ENCODE results near the gene MORN4. TPM values are rescaled to one million over a fixed set of nuclear protein-coding genes. Genes with fewer than 3 reads are reported as not detected.

Gene MORN4
- total and polyA plus RNA-seq, 8 donors, result 4.3 to 19.8 (median 6.8) TPM; not detected in 3

- Histone ChIP-seq H3K36me3 (peaks cover 8 to 40% (median 34%) of the 10 kb centered on the region in 4 donors), H3K4me1 (peaks cover 15 to 31% (median 20%) of the 10 kb centered on the region in 4 donors), H3K27ac (peak within 1 kb of the TSS; percentile 50 to 72 (median 69)), H3K27me3 (no peaks in the 10 kb centered on the region), H3K4me3 (no peak within 1 kb of the TSS), H3K9me3 (no peaks in the 10 kb centered on the region)
- TF ChIP-seq POLR2A (IDR thresholded peaks at IDR 0.05) (no peak), EP300 (IDR thresholded peaks at IDR 0.05) (no peak), CTCF (IDR thresholded peaks at IDR 0.05) (peak in 5 of 7 experiments; percentile 65 to 81 (median 72)), POLR2AphosphoS5 (IDR thresholded peaks at IDR 0.05) (peak in 1 of 3 donors; percentile 72)
- DNase-seq, result peak; percentile 74 to 91
- intact Hi-C loops (cut with DNase I; ENCODE audit: low total_unique reads), result no loop called here
- WGBS, 5 donors, result 66 to 83% (median 74%) methylated on average over 14 to 16 of the region's 16 CpGs
Measured at GRCh38 chr10:97572214-97572989, 60.9 kb downstream of the MORN4 start, which contains the start of gene ANKRD2. Gene ANKRD2 (plus strand): TSS chr10:97572779. CDS start chr10:97572789, 10 bp downstream.

GRCh38 chr10:97571622-97572021, 61.7 kb downstream of the MORN4 start:
- peak; percentile 53 to 82 for DNase-seq
- 42 to 69% (median 51%) methylated on average over 3 of the region's 3 CpGs for WGBS, 5 donors
- Histone ChIP-seq H3K36me3 (peaks cover 8 to 40% (median 34%) of the 10 kb centered on the region in 4 donors), H3K9me3 (no peaks in the 10 kb centered on the region), H3K4me3 (no peak overlapping the region), H3K27ac (peak overlapping the region; percentile 50 to 72 (median 69)), H3K27me3 (no peaks in the 10 kb centered on the region), H3K4me1 (peaks cover 15 to 31% (median 20%) of the 10 kb centered on the region in 4 donors)
- TF ChIP-seq POLR2A (IDR thresholded peaks at IDR 0.05) (no peak), EP300 (IDR thresholded peaks at IDR 0.05) (no peak), CTCF (IDR thresholded peaks at IDR 0.05) (no peak), POLR2AphosphoS5 (IDR thresholded peaks at IDR 0.05) (peak in 1 of 3 donors; percentile 43)
- intact Hi-C loops (cut with DNase I; ENCODE audit: low total_unique reads), result no loop called here

GRCh38 chr10:97570789-97571471, 62.4 kb downstream of the MORN4 start:
- Histone ChIP-seq H3K27me3 (no peaks in the 10 kb centered on the region), H3K27ac (peak overlapping the region in 3 of 5 donors; percentile 24 to 70 (median 65)), H3K4me1 (peaks cover 15 to 31% (median 20%) of the 10 kb centered on the region in 4 donors), H3K36me3 (peaks cover 8 to 40% (median 34%) of the 10 kb centered on the region in 4 donors), H3K4me3 (no peak overlapping the region), H3K9me3 (no peaks in the 10 kb centered on the region)
- intact Hi-C loops (cut with DNase I; ENCODE audit: low total_unique reads), result no loop called here
- DNase-seq, result no peak
- WGBS, 5 donors, result 54 to 82% (median 62%) methylated on average over 2 to 5 of the region's 5 CpGs
- no peak for TF ChIP-seq CTCF (IDR thresholded peaks at IDR 0.05)

- H3K27me3 ChIP-seq, result no peaks in the 10 kb centered on the region
- DNase-seq, result no peak
- no peak overlapping the region for H3K4me3 ChIP-seq
- H3K36me3 ChIP-seq, result peaks cover 8 to 40% (median 34%) of the 10 kb centered on the region in 4 donors
- WGBS, 5 donors, result 89 to 94% (median 93%) methylated on average over 23 to 33 of the region's 33 CpGs
- intact Hi-C loops (cut with DNase I; ENCODE audit: low total_unique reads), result no loop called here
- TF ChIP-seq CTCF (IDR thresholded peaks at IDR 0.05), result no peak
- TF ChIP-seq EP300 (IDR thresholded peaks at IDR 0.05), result no peak
- TF ChIP-seq POLR2AphosphoS5 (IDR thresholded peaks at IDR 0.05), result no peak
- no peak for TF ChIP-seq POLR2A (IDR thresholded peaks at IDR 0.05)
- peaks cover 15 to 31% (median 20%) of the 10 kb centered on the region in 4 donors for H3K4me1 ChIP-seq
- H3K9me3 ChIP-seq, result no peaks in the 10 kb centered on the region
- H3K27ac ChIP-seq, result peak overlapping the region in 1 of 5 donors; percentile 70
Measured at GRCh38 chr10:97570146-97570788, 63.0 kb downstream of the MORN4 start.
